Epithelial cell of esophagus (primary cell): ENCODE measurements around the gene SULT2B1.

Experiments used
- DNase-seq: peaks from one replicate; pipeline ENCODE4 v3.0.0; 2010; ENCODE audit warnings: low read depth
- H3K4me3 ChIP-seq: 2 replicates; pipeline ENCODE4 v1.5.1; 2011; ENCODE audit warnings: mild to moderate bottlenecking, low read length, control low read depth
- TF ChIP-seq, protein P1 (sequence below): IDR thresholded peaks from 2 replicates; pipeline ENCODE4 v1.5.1; 2011; ENCODE audit warnings: low read depth, mild to moderate bottlenecking, low read length, control low read depth, inconsistent platforms; ENCODE audit not compliant: insufficient read depth; ENCODE audit errors: missing control alignments

Gene SULT2B1

GRCh38 chr19:48553676-48554384 lies 1.9 kb downstream of the SULT2B1 start:
- H3K4me3 ChIP-seq: peak overlapping the region; percentile 62
- DNase-seq: no peak
- TF ChIP-seq, protein P1, sequence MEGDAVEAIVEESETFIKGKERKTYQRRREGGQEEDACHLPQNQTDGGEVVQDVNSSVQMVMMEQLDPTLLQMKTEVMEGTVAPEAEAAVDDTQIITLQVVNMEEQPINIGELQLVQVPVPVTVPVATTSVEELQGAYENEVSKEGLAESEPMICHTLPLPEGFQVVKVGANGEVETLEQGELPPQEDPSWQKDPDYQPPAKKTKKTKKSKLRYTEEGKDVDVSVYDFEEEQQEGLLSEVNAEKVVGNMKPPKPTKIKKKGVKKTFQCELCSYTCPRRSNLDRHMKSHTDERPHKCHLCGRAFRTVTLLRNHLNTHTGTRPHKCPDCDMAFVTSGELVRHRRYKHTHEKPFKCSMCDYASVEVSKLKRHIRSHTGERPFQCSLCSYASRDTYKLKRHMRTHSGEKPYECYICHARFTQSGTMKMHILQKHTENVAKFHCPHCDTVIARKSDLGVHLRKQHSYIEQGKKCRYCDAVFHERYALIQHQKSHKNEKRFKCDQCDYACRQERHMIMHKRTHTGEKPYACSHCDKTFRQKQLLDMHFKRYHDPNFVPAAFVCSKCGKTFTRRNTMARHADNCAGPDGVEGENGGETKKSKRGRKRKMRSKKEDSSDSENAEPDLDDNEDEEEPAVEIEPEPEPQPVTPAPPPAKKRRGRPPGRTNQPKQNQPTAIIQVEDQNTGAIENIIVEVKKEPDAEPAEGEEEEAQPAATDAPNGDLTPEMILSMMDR: no peak

DNA sequence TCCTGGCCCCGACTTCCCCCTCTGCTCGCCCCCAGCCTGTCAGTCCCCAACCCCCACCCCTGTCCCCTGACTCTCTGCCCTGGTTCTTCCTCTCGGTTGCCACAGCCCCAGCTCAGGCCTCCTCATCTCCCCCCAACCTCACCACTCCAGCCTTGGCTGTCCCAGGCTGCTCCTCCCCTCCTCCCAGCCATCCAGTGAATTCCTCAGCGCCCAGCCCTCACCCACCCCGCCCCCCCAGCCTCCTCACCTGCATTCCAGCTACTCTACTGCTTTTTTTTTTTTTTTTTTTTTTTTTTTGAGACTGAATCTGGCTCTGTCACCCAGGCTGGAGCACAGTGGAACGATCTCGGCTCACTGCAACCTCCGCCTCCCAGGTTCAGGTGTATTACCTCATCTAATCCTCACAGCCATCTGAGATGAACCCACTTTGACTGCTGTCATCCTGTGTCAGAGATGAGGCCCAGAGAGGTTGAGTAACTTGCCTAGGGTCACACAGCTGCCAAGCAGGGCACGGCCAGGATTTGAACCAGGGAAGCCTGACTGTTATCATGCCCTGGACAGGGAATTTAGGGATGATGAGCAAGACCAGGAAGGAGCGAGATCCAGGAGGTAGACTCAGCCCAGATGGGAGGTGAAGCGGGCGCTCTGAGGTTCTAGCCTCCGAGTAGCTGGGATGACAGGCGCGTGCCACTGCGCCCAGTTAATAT lies 2.6 kb downstream of the SULT2B1 start:
- TF ChIP-seq, protein P1: no peak
- H3K4me3 ChIP-seq: peak overlapping the region; percentile 62
- no peak for DNase-seq

- TF ChIP-seq, protein P1: no peak
- DNase-seq: peak; percentile 81
Measured at GRCh38 chr19:48556163-48556562, 4.2 kb downstream of the SULT2B1 start.

GRCh38 chr19:48556825-48557224 lies 4.9 kb downstream of the SULT2B1 start:
- DNase-seq: no peak
- H3K4me3 ChIP-seq: no peak overlapping the region
- TF ChIP-seq, protein P1: no peak

More at GRCh38 chr19:48556163-48556562, 4.2 kb downstream of the SULT2B1 start:
- no peak overlapping the region for H3K4me3 ChIP-seq

GRCh38 chr19:48558018-48558684 lies 6.2 kb downstream of the SULT2B1 start:
- H3K4me3 ChIP-seq: no peak overlapping the region
- TF ChIP-seq, protein P1: no peak
- DNase-seq: peak; percentile 65

DNA sequence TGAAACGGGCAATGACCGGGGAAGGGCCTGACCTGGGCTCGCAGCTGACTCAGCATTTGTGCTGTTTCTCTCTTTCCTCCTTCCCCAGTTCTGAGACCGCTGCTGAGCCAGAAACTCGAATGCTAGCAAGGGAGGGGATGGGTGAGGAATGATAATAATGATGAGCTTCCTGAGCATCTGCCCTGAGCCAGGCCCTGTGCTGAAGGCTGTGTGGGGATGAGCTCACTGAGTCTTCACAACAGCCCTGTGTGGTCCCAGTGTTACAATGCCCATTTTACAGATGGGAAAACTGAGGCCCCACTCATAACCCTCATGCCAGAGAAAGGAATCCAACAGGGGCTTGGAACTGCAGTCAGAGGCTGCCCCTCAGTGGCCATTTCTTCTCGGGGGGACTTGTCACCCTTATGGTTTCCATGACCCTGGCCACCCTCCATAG lies 8.1 kb downstream of the SULT2B1 start:
- no peak for DNase-seq
- TF ChIP-seq, protein P1: no peak
- no peak overlapping the region for H3K4me3 ChIP-seq
